Breast epithelium (tissue), 4 donors: ENCODE measurements around the gene MYO1B. TPM values are rescaled to one million over a fixed set of nuclear protein-coding genes. Genes with fewer than 3 reads are reported as not detected.

ENCODE experiments used
- DNase-seq, 2 donors: peaks; one replicate each; pipeline ENCODE4 v3.0.0-alpha.2; 2019; ENCODE audit warnings: low spot score in 2 of 2
- H3K27ac ChIP-seq, 2 donors: fragments of 200-600 bp; sonication (generic) in 1 of 2; one replicate each; pipeline ENCODE4 v1.5.1; 2016 to 2019; ENCODE audit warnings: mild to moderate bottlenecking in 1 of 2
- H3K27me3 ChIP-seq, 2 donors: fragments of 200-600 bp; sonication (generic) in 1 of 2; one replicate each; pipeline versions ENCODE4 v1.5.1 to v1.6.0; 2017 to 2019; ENCODE audit warnings: control low read depth in 1 of 2, mild to moderate bottlenecking in 1 of 2
- H3K36me3 ChIP-seq: fragments of 200-600 bp; one replicate; pipeline ENCODE4 v1.5.1; 2019
- H3K4me1 ChIP-seq, 2 donors: fragments of 200-600 bp; sonication (generic); one replicate each; pipeline ENCODE4 v1.5.1; 2016 to 2019; ENCODE audit warnings: control low read depth in 1 of 2
- H3K4me3 ChIP-seq, 3 donors: fragments of 200-600 bp; sonication (generic); 1 replicate in 2 of 3; 2 replicates in 1 of 3; pipeline ENCODE4 v1.5.1; 2016 to 2019; ENCODE audit warnings: mild to moderate bottlenecking in 3 of 3, moderate library complexity in 2 of 3
- H3K9me3 ChIP-seq, 2 donors: fragments of 200-600 bp; sonication (generic) in 1 of 2; one replicate each; pipeline ENCODE4 v1.5.1; 2016 to 2019; ENCODE audit warnings: control low read depth in 1 of 2
- POLR2A ChIP-seq: fragments of 450-650 bp; IDR thresholded peaks from one replicate; pipeline ENCODE4 v1.6.1; 2016; ENCODE audit warnings: antibody characterized with exemption, mild to moderate bottlenecking, moderate library complexity
- POLR2AphosphoS5 ChIP-seq, 3 donors: sonication (generic); formaldehyde crosslinking; IDR thresholded peaks; one replicate each; pipeline ENCODE4 v1.6.1; 2017; ENCODE audit warnings: antibody characterized with exemption in 3 of 3
- intact Hi-C: fragments of 100-400 bp; cut with DNase I; formaldehyde crosslinking; loops from one replicate; pipeline ENCODE4 v1.15.1; 2023; ENCODE audit warnings: low total_unique reads
- total RNA-seq, 3 donors: library from RNA; depleted of rRNA; stranded (reverse); fragments of >200 nt; gene quantifications; one replicate each; pipeline ENCODE4 v1.1.0, GENCODE V29; 2016
- TF ChIP-seq, protein P1 (sequence below), 3 donors: fragments of 450-650 bp; IDR thresholded peaks; one replicate each; pipeline ENCODE4 v1.5.1; 2016 to 2017; ENCODE audit warnings: antibody characterized with exemption in 3 of 3, mild to moderate bottlenecking in 3 of 3, moderate library complexity in 3 of 3

MYO1B gene
- total RNA-seq, 3 donors from 2014 or later, result 34.1 to 73.9 (median 63.9) TPM

DNA sequence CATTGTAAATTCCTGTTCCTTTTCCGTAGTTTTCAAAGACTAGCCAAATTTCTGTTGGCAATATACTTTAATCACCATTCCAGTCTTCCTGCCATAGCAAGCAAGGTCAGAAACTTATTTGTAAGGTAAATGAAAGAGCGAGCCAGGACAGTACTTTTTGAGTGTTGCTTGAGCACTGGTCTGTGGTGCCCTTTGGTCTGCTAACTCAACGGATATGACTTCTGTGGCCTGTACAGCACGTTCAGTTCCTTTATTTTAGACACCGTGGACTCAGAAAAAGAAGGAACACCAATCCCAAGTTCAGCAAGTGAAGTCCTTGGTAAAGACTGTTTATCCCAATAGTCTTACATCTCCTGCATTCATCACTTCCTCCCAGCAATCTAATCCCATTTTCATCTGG, 166.3 kb downstream of the MYO1B start:
- no peak overlapping the region for H3K4me3 ChIP-seq
- no peak overlapping the region for H3K27ac ChIP-seq
- H3K27me3 ChIP-seq, result no peaks in the 10 kb centered on the region
- TF ChIP-seq, protein P1, sequence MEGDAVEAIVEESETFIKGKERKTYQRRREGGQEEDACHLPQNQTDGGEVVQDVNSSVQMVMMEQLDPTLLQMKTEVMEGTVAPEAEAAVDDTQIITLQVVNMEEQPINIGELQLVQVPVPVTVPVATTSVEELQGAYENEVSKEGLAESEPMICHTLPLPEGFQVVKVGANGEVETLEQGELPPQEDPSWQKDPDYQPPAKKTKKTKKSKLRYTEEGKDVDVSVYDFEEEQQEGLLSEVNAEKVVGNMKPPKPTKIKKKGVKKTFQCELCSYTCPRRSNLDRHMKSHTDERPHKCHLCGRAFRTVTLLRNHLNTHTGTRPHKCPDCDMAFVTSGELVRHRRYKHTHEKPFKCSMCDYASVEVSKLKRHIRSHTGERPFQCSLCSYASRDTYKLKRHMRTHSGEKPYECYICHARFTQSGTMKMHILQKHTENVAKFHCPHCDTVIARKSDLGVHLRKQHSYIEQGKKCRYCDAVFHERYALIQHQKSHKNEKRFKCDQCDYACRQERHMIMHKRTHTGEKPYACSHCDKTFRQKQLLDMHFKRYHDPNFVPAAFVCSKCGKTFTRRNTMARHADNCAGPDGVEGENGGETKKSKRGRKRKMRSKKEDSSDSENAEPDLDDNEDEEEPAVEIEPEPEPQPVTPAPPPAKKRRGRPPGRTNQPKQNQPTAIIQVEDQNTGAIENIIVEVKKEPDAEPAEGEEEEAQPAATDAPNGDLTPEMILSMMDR (IDR thresholded peaks at IDR 0.05), result no peak
- TF ChIP-seq POLR2AphosphoS5 (IDR thresholded peaks at IDR 0.05), result no peak
- no peak for TF ChIP-seq POLR2A
- H3K36me3 ChIP-seq, result no peaks in the 10 kb centered on the region
- no peaks in the 10 kb centered on the region for H3K9me3 ChIP-seq
- H3K4me1 ChIP-seq, result no peaks in the 10 kb centered on the region
- DNase-seq, result no peak
- intact Hi-C loops, result no loop called here

DNA sequence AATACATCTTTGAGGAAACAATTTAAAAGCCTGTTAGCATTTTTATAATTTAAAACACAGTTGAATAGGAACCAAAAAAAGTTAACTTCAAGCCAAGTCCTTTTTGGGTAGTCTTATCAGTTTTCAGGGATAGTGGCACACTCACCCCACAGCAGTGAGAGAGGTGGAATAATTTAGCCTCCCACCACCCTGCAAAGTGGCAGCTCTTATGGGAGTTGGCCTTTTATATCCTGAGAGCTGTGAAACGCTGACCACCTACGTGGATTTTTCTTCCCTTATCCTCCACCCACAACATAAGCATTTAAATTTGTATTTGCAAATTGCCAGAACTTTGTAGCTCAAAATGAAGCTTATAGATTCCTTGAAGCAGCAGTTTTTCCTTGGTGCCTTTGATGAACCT, 167.1 kb downstream of the MYO1B start:
- Histone ChIP-seq H3K9me3 (no peaks in the 10 kb centered on the region), H3K36me3 (no peaks in the 10 kb centered on the region), H3K27ac (peak overlapping the region in 1 of 2 donors; percentile 34), H3K27me3 (no peaks in the 10 kb centered on the region), H3K4me1 (no peaks in the 10 kb centered on the region), H3K4me3 (no peak overlapping the region)
- TF ChIP-seq POLR2AphosphoS5 (IDR thresholded peaks at IDR 0.05) (no peak), POLR2A (no peak)
- TF ChIP-seq, protein P1 (IDR thresholded peaks at IDR 0.05), result no peak
- intact Hi-C loops, result no loop called here
- DNase-seq, result no peak

DNA sequence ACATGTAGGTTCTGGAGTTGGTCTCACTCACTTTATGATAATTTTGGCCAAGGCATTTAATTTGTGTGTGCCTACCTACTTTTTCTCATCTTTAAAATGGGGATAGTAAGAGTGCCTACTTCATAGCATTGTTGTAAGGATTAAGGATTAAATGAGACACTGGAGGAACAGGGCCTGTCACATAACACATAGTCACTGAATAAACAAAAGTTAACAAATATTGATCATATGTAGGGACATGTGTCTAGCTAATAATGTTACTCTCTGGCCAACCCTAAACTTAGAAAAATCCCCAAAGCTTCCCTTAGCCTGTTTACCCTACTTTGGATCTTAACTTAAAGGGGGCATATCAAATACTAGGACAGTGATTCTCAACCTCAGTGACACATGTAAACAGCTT, 169.9 kb downstream of the MYO1B start:
- Histone ChIP-seq H3K9me3 (no peaks in the 10 kb centered on the region), H3K27ac (no peak overlapping the region), H3K4me1 (no peaks in the 10 kb centered on the region), H3K27me3 (no peaks in the 10 kb centered on the region), H3K36me3 (no peaks in the 10 kb centered on the region), H3K4me3 (no peak overlapping the region)
- DNase-seq, result no peak
- TF ChIP-seq POLR2A (no peak), POLR2AphosphoS5 (IDR thresholded peaks at IDR 0.05) (no peak)
- TF ChIP-seq, protein P1 (IDR thresholded peaks at IDR 0.05), result no peak
- intact Hi-C loops, result no loop called here

DNA sequence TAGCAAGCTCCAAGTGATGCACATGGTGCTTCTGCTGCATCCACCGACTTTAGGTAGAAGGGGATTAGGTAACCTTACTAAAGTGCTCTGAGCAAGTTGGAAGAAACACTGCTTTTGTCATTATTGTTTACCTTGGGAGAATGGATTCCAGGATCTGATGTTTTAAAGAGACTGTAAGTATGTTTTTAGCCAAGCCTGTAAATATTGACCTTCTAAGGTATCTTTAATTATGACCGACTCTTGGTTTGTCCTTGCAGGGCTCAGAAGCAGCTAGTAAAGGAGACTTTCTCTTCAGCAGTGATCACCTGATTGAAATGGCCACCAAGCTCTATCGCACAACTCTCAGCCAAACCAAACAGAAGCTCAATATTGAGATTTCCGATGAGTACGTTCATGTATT, 170.7 kb downstream of the MYO1B start:
- Histone ChIP-seq H3K36me3 (no peaks in the 10 kb centered on the region), H3K27me3 (no peaks in the 10 kb centered on the region)

DNA sequence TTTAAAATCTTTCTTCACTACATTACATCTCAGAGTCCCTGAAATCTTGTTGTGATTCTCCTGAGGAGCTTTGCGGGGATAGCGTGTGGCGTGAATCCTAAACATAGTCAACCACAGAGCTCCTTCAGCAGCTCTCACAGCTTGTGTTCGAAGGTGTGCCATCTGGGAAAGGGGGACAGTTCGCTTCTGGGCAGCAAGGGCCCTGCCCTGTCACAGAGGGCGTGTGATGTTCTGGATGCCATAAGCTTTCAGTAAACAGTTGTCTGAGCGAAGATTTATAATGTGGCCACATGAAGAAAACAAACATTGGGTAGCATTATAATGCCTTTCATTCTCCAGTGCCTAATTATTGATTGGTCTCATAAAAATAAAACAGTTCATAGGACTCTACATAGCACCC, 172.5 kb downstream of the MYO1B start:
- intact Hi-C loops, result no loop called here
- Histone ChIP-seq H3K4me1 (no peaks in the 10 kb centered on the region), H3K36me3 (no peaks in the 10 kb centered on the region), H3K4me3 (no peak overlapping the region), H3K27me3 (no peaks in the 10 kb centered on the region), H3K27ac (no peak overlapping the region), H3K9me3 (no peaks in the 10 kb centered on the region)
- TF ChIP-seq POLR2A (no peak), POLR2AphosphoS5 (IDR thresholded peaks at IDR 0.05) (no peak)
- TF ChIP-seq, protein P1 (IDR thresholded peaks at IDR 0.05), result no peak
- no peak for DNase-seq

More for the DNA sequence above, 170.7 kb downstream of the MYO1B start:
- H3K9me3 ChIP-seq, result no peaks in the 10 kb centered on the region
- no peak for DNase-seq
- intact Hi-C loops, result no loop called here
- TF ChIP-seq POLR2A, result no peak
- TF ChIP-seq, protein P1 (IDR thresholded peaks at IDR 0.05), result no peak
- TF ChIP-seq POLR2AphosphoS5 (IDR thresholded peaks at IDR 0.05), result no peak
- H3K4me1 ChIP-seq, result no peaks in the 10 kb centered on the region
- H3K27ac ChIP-seq, result no peak overlapping the region
- no peak overlapping the region for H3K4me3 ChIP-seq
